Psoas muscle (tissue), 8 donors: Measurements from ENCODE around the gene CERS6. TPM values are rescaled to one million over a fixed set of nuclear protein-coding genes. Genes with fewer than 3 reads are reported as not detected.

ENCODE experiments used
- ATAC-seq, 4 donors: fragments of 200-7000 bp; cut with Tn5 transposase; one replicate each; pipeline ENCODE4 v1.9.1; 2020; ENCODE audit warnings: moderate library complexity in 3 of 4, mild to moderate bottlenecking in 2 of 4
- DNase-seq, 2 donors: peaks; one replicate each; pipeline ENCODE4 v3.0.0-alpha.2; 2020
- H3K27ac ChIP-seq: fragments of 200-600 bp; one replicate; pipeline ENCODE4 v1.8.0; 2022
- H3K27me3 ChIP-seq, 3 donors: fragments of 200-600 bp in 1 of 3; one replicate each; pipeline versions ENCODE4 v1.6.1 to v1.8.0; 2013 to 2022; ENCODE audit warnings: low read length in 2 of 3, mild to moderate bottlenecking in 2 of 3, moderate library complexity in 1 of 3; ENCODE audit not compliant: insufficient read depth in 3 of 3
- H3K36me3 ChIP-seq, 2 donors: fragments of 200-600 bp in 1 of 2; one replicate each; pipeline versions ENCODE4 v1.6.1 to v1.8.0; 2013 to 2022; ENCODE audit warnings: low read depth in 1 of 2, mild to moderate bottlenecking in 1 of 2, moderate library complexity in 1 of 2; ENCODE audit not compliant: insufficient read depth in 1 of 2
- H3K4me1 ChIP-seq: fragments of 200-600 bp; one replicate; pipeline ENCODE4 v1.8.0; 2022
- H3K4me3 ChIP-seq: fragments of 200-600 bp; one replicate; pipeline ENCODE4 v1.8.0; 2022; ENCODE audit warnings: mild to moderate bottlenecking
- H3K9me3 ChIP-seq: fragments of 200-600 bp; one replicate; pipeline ENCODE4 v1.8.0; 2022
- WGBS, 3 donors: extraction: QIAGEN DNeasy Blood & Tissue Kit; methylation state at CpG; one replicate each; pipeline versions ENCODE4 v1.1.6 to v1.1.7; 2013; 5-methylcytosine and 5-hydroxymethylcytosine counted together
- intact Hi-C, 2 donors: fragments of 100-400 bp; cut with DNase I; formaldehyde crosslinking; loops; one replicate each; pipeline versions ENCODE4 v1.11.0 to v1.14.2; 2022
- polyA plus RNA-seq, 3 donors: library from polyadenylated mRNA; stranded (reverse); fragments of 200-250 nt; gene quantifications; one replicate each; pipeline ENCODE4 v1.2.3, GENCODE V29; 2013
- total RNA-seq, 4 donors: library from RNA; stranded (reverse); fragmentation: NEBNext Ultra II Directional in 2 of 4; extraction: Animal tissue kit (Norgen Biotek cat#: 25700) in 2 of 4; gene quantifications; one replicate each; pipeline versions ENCODE4 v1.2.1 to v1.2.4, GENCODE V29; 2021 to 2023
- TF ChIP-seq, protein P1 (sequence below): fragments of 200-600 bp; IDR thresholded peaks from one replicate; pipeline ENCODE4 v1.8.0; 2022; ENCODE audit warnings: antibody characterized with exemption
- donor health status: healthy with polysubstance abuse.
- donor health status: DM: no; HTN: no; CAD: no; lungs with moderate emphysema.
- donor health status: Bipolar disorder and iron deficiency.
- donor health status: healthy.
- donor health status: DM: yes; HTN: yes; CAD: no.
- donor health status: DM: no; HTN: no; CAD: no.
- donor health status: DM: no; HTN: no; CAD: no.
- donor health status: DM: yes; HTN: yes; CAD: no.

The CERS6 gene
- total and polyA plus RNA-seq, 7 donors = 4.8 to 18.1 (median 11.2) TPM

DNA sequence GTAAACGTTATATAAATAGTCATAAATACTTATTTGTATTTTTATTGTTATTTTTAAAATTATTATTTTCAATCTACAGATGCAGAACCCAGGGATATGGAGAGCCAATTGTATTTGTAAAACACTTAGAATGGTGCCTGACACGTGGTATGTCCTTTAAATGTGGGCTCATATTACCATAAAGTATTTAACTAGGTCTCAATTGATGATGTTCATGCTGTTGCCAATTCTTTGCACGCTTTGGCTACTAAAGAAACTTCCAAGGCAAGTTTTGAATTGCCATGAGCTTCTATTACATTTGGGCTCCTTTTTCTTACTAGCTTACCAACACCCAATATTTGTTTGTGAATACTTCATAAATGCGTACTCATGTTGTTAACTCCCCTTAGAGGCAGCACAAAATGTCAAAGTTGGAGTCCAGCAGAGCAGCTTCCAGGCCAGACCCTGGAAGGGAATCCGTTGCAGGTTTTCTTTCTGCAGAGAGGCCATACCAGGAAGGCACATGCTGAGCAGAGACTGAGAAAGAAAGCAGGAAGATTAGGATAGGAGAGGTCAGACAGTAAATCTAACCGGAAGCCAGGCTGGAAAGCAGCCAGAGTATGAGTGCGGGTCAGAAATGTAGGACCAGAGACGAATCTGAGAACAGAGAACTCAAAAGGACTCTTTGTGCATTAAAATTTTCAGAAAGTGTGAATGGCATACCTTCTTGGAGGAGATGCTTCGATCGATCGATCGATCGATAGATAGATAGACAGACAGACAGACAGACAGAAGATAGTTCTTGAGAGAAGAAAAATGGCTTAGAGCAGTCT, 342.2 kb downstream of the CERS6 start:
- H3K4me1 ChIP-seq = no peaks in the 10 kb centered on the region
- no peak for DNase-seq

DNA sequence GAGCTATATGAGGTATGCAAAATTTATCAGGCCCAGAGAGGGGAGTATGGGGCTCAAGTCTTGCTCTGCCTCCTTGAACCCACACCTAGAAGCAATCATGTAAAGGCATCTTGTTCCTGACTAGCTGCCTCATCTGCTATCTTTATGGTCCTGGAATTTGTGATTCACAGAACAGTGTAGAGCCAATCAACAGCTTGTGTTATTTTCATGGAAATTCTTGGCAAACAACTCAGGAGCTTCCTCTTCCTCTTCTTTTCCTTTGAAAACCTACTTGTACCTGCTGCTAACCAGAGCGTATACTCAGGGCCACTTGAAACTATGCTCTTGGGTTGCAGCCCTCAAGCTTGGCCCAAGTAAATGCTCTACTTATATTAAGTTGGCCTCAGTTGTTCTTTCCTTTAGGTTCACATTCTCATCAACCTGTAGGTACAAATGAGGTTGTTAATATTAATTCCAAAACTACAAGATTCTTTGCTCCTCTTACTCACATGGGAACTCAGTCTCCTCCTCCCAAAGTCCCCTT, 342.9 kb downstream of the CERS6 start:
- WGBS, 3 donors = 74 to 88% (median 84%) methylated on average over 1 of the region's 1 CpG
- intact Hi-C loops = no loop called here
- no peak overlapping the region for H3K27ac ChIP-seq

More for the DNA sequence above, 342.2 kb downstream of the CERS6 start:
- Histone ChIP-seq H3K4me3 (no peak overlapping the region), H3K27ac (no peak overlapping the region), H3K36me3 (no peaks in the 10 kb centered on the region), H3K27me3 (no peaks in the 10 kb centered on the region), H3K9me3 (no peaks in the 10 kb centered on the region)
- WGBS, 3 donors = 64 to 66% (median 66%) methylated on average over 13 of the region's 13 CpGs
- TF ChIP-seq, protein P1, sequence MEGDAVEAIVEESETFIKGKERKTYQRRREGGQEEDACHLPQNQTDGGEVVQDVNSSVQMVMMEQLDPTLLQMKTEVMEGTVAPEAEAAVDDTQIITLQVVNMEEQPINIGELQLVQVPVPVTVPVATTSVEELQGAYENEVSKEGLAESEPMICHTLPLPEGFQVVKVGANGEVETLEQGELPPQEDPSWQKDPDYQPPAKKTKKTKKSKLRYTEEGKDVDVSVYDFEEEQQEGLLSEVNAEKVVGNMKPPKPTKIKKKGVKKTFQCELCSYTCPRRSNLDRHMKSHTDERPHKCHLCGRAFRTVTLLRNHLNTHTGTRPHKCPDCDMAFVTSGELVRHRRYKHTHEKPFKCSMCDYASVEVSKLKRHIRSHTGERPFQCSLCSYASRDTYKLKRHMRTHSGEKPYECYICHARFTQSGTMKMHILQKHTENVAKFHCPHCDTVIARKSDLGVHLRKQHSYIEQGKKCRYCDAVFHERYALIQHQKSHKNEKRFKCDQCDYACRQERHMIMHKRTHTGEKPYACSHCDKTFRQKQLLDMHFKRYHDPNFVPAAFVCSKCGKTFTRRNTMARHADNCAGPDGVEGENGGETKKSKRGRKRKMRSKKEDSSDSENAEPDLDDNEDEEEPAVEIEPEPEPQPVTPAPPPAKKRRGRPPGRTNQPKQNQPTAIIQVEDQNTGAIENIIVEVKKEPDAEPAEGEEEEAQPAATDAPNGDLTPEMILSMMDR = no peak
- ATAC-seq = no peak
- intact Hi-C loops = no loop called here

DNA sequence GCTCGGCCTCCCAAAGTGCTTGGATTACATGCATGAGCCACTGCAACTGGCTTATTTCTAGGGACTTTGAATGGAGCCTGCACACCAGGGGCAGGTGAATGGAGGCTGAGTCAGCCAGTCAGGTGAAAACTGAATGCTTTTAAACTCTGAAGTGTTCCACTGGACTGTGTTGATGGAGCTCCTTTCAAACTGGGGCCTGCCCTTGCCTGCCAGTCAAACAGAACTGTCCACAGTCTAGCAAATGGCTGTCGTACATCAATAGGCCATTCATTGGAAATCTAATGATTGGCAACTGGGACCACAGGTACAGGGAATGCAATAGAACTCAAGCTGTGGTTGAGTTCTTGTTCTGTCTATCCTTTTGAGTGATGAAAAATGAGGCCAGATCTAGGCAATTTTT, 345.4 kb downstream of the CERS6 start:
- no peak for ATAC-seq
- H3K27me3 ChIP-seq = no peaks in the 10 kb centered on the region
- no peak overlapping the region for H3K4me3 ChIP-seq
- H3K4me1 ChIP-seq = no peaks in the 10 kb centered on the region
- WGBS, 3 donors = 46 to 50% (median 48%) methylated on average over 2 of the region's 2 CpGs
- intact Hi-C loops = no loop called here
- DNase-seq = no peak
- H3K36me3 ChIP-seq = no peaks in the 10 kb centered on the region
- TF ChIP-seq, protein P1 = no peak
- no peak overlapping the region for H3K27ac ChIP-seq
- H3K9me3 ChIP-seq = no peaks in the 10 kb centered on the region

More for the DNA sequence above, 342.9 kb downstream of the CERS6 start:
- TF ChIP-seq, protein P1 = no peak
- Histone ChIP-seq H3K9me3 (no peaks in the 10 kb centered on the region), H3K4me3 (no peak overlapping the region), H3K4me1 (no peaks in the 10 kb centered on the region), H3K27me3 (no peaks in the 10 kb centered on the region), H3K36me3 (no peaks in the 10 kb centered on the region)
- DNase-seq = no peak
- no peak for ATAC-seq

DNA sequence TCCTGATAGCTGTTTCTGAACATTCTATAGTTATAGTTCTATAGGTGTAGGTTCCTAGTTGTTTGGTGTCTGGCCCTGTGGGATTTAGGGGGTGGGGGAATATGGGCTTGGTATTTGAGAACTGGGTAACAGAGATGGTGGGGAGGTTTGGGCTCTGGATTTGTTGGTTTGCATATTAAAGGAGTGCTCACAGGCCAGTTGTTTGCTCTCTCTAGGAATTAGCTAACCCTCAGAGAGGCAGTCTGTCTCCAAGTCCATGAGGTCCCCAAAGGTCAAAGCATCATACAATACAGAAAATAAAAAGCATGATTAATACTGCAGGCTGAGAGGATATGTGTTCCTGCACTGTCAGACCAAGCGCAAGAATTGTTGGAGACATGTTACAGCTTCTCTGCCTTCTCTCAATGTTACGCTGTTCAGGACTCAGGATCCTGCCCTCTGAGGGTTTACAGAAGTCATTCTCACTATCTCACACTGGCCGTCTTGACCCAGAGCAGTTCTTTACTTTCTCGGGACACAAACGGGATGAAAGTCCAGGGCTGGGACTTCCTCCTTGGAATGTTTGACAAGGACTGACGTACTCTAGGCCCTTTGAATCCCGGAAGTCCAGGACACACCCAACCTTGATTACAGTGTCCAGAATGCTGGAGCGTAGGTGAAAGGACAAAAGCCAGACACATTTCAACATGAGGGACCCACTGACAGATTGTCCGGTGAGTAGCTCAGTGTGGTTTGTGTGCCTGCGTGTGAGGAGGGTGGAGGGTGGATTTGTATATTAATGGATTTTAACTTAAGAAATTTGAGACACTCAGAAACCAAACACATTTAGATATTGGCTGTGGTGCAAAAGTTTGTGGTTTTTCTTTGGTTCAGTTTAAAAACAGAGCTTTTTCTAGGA, 346.1 kb downstream of the CERS6 start, which contains the start of gene NOSTRIN:
Gene NOSTRIN, plus strand, starts transcription at position 677 of the 898 bp plus-strand sequence. Its CDS starts 10 bp downstream, at position 687.
- 51 to 58% (median 55%) methylated on average over 10 of the region's 10 CpGs for WGBS, 3 donors
- DNase-seq = no peak
- ATAC-seq = peak; percentile 30 to 65 (median 45)
- H3K4me3 ChIP-seq = peak within 1 kb of the TSS; percentile 44
- H3K27ac ChIP-seq = peak within 1 kb of the TSS; percentile 4
- H3K27me3 ChIP-seq = no peaks in the 10 kb centered on the region
- TF ChIP-seq, protein P1 = no peak
- H3K4me1 ChIP-seq = no peaks in the 10 kb centered on the region
- H3K9me3 ChIP-seq = no peaks in the 10 kb centered on the region
- intact Hi-C loops = no loop called here
- no peaks in the 10 kb centered on the region for H3K36me3 ChIP-seq
